Measurements from ENCODE around the gene ADAMTS14.

ADAMTS14 gene

DNA sequence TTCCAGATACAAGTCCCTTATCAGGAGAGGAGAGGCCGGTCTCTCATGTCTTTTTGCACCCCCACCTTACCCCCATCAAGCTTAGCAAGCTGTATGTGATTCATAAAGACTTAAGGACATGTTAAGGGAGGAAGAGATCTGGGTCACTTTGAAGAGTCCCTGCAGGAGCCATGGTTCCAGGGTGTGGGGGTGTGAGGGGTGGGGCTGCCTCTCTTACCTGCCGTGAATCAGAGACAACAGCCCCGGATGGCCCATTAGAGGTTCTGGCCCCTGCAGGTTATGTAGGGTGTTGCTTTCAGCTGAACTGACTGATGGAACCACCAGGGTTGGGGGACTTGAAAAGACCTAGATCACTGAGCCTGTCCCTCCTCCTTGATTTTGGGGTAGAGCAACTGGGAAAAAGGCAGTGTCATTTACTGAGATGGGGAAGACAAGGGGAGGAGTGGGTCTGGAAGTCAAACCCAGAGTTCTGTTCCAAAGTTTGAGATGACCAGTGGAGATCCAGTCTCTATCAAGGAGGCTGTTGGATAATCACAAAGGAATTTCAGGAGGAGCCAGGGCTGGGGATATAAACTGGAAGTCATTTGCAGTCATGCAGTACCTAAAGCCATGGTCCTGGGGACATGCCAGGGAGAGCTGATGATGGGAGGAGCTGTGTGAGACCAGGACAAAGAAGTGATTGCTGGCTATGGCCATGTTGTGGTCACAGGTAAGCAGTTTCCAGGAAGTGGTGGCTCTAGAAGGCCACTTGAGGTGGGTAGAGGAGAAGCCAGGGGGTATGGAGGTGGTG is 23.1 kb downstream of the ADAMTS14 start:
- peak; percentile 64 for DNase-seq (ENCODE audit: low read depth)

DNA sequence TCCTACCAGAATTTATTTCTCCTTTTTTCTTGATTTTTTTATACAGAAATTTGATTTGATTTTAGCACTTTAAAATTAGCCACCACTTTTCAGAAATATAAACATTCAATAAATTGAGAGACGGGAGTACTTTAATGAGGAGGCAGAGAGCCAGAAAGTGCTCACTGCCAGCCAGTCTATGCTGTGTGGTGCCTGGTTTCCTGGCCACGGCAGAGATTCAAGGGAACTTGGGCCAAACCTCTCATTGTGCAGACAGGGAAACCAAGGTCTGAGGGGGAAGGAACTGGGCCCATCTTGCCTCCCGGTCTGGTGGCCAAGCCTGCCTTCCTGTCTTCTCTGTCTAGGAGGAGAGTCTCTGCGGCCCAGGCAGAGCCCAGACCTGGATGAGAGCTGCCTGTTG is 25.9 kb downstream of the ADAMTS14 start:
- no peak for DNase-seq (ENCODE audit: low read depth)

DNA sequence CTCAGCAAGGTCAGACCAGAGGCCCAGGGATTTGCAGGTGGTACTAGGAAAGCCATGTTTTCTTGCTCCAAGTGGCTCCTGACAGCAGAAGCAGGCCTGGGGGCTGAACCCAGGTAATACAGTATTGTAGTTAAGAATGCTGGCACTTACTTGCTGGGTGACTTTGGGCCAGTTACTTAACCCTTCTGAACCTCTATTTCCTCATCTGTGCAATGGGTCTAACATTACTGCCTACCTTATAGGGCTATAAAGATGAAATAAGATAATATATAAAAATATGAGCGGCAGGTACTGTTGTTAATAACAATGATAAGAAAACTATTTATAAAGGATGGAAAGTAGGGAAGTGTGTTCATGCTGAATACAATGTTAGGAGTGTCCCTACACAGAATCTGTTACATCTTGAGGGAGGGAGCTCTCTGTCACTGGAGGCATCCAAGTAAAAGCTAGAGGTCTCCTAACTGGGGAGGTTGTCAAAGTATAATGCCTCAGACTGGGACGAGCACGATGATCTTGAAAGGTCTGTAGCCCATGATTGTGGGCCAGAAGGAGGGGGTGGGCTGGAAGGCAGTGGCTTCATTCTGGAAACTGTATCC is 26.9 kb downstream of the ADAMTS14 start:
- DNase-seq (ENCODE audit: low read depth): no peak

DNA sequence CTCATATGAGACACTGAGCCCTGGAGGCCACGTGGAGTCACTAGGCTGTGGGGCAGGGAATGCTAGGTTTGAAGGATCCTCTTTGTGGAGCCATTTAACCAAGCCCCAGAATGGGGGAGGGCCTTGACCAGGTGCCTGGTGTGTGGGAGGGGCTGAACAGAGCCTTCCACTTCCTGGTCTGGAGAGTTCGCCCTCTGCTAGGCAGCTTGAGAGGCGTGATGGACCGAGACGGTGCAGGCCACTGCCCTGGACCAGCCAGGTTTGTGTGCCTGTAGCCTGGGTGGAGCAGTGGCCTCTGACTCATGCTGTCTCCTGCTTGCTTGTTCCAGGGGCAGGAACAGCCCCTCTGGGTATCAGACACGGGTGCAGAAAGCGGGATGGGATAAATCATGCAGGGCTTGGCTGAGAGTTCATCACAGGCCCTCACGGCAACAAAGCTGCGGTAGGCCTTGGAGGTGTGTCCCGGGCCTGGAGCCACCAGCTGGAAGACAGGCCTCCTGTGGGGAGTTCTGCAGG is 27.4 kb downstream of the ADAMTS14 start:
- peak; percentile 22 for DNase-seq (ENCODE audit: low read depth)

DNA sequence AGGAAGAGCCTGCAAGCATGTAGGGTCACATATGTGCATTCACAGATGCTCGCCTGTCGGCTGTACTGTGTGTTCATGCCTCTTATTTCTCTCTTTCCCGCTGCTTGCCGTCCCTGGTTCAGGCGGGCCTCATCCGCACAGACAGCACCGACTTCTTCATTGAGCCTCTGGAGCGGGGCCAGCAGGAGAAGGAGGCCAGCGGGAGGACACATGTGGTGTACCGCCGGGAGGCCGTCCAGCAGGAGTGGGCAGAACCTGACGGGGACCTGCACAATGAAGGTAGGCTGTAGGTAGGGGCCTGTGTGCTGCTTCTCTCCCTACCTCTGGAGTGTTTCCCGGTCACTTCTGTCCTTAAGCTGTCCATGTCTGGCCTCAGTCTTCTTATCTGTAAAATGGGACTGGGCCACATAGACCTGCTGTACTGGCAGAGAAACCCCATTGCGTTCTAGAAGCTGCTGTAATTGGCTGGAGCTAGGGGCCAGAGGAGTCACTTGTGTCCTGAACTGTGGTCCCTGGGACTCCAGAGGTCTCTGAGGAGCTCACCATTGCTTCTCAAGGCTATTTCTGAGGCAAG is 30.0 kb downstream of the ADAMTS14 start:
- DNase-seq (ENCODE audit: low read depth): no peak

DNA sequence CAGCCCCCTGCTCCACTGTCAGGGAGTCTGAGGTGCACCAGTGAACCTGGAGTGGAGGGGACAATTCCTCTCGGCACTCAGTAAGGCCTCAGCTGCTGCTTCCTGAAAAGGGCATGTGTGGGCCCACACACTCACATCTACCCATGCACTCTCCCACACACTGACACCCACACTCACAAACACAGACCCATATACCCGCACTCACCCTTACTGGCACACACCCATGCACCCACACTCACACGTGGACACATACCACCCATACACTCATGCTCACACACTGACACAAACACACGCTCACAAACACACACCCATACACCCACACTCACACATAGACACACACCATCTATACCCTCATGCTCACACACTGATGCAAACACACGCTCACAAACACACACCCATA is 31.9 kb downstream of the ADAMTS14 start:
- no peak for DNase-seq (ENCODE audit: low read depth)

DNA sequence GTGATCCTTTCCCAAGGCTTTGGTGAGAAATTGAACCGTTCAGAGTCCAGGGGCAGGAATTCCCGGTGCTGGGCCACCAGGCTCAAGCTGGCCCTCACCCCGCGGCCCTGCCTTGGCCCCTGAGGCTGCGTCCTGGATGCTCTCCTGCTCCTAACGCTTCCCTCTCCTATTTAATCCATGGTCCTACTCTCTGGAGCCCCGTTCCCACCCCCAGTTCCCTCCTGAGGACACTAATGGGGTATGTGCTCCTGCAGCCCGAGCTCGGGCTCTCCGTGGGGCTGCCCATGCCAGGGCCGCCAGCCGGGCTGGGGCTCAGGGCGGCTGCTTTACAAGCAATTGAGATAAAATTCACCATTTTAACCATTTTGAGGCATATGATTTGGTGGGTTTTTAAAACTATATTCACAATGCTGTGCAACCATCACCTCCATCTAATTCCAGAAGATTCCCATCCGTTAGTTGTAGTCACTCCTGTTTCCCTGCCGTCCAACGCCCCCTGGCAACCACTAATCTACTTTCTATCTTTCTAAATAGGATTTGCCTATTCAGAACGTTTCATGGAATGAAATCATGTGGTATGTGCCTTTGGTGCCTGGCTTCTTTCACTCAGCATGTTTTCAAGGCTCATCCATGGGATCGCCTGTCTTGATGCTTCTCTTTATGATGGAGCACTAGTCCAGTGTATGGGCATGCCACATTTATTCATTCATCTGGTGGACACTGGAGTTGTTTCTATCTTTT is 33.0 kb downstream of the ADAMTS14 start:
- DNase-seq (ENCODE audit: low read depth): no peak

DNA sequence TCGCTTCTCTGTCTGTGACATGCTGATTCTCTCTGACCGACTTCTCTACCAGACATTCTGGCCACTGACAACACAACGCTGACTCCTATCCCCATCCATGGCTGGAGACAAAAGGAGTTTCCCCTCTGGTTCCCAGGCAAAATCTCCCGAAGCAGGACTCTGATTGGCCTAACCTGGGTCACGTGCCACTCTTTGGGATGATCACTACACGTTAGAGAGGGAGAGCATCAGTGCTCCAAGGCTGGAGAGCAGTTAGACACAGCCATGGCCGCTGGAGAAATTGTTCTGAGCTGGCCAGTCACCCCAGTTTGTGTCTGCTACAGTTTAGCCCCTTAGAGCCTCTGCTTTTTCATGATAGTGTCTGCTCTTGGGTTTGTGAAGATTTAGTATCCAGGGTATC is 38.9 kb downstream of the ADAMTS14 start:
- DNase-seq (ENCODE audit: low read depth): no peak

DNA sequence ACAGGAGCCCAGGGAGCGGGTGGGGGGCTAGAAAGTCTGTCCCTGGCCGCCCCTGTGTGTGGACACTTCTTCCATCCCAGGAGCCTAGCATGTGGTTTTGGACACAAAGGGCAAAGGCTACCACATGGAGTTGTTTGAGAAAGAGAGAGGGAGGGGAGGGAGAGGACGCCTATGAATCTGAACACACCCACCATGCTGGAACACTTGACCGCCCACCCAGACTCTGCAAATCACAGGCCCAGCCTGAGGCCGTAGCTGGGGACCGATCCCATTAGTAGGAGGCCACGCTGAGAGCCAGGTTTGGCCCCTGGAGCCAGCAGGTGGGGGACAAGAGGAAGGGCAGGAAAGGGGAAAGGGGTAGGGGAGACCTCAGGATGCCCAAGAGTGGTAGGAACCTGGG is 39.6 kb downstream of the ADAMTS14 start:
- DNase-seq (ENCODE audit: low read depth): no peak

DNA sequence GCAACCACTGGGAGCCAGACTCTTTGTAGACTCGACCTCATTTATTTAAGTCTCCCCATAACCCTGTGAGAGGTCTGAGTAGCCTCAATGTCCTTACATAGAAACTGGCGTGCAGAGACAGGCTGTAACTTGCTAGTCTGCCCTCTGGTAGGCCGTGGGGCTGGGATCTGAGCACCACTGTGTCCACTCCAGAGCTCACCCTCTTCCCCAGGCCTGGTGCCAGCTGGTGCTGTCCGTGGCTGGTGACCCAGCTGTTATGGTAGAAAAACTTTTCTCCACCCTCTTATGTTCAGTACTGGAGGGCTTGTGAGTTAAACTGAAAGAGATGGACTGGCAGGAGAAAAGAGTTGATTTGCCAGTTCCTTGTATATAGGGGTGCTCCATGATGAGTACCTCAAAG is 41.9 kb downstream of the ADAMTS14 start:
- DNase-seq (ENCODE audit: low read depth): no peak

DNA sequence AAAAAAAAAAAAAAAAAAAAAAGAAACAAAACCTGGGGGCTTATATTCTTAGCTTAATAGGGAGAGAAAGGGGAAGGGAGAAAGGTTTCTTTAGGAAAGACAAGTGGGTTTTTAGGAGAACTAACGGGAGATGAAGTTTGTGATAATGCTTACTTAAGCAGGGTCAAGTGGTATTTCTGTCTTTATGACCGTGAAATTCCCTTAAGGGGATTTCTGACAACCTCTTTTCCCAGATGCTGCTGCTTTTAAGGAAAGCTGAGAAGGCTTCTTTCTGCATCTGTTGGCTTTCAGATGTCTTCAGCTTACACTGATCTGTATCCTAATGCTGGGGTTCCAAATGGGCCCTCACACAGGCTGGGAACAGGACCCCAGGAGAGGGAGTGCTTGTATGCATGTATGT is 42.6 kb downstream of the ADAMTS14 start:
- DNase-seq (ENCODE audit: low read depth): peak; percentile 31

DNA sequence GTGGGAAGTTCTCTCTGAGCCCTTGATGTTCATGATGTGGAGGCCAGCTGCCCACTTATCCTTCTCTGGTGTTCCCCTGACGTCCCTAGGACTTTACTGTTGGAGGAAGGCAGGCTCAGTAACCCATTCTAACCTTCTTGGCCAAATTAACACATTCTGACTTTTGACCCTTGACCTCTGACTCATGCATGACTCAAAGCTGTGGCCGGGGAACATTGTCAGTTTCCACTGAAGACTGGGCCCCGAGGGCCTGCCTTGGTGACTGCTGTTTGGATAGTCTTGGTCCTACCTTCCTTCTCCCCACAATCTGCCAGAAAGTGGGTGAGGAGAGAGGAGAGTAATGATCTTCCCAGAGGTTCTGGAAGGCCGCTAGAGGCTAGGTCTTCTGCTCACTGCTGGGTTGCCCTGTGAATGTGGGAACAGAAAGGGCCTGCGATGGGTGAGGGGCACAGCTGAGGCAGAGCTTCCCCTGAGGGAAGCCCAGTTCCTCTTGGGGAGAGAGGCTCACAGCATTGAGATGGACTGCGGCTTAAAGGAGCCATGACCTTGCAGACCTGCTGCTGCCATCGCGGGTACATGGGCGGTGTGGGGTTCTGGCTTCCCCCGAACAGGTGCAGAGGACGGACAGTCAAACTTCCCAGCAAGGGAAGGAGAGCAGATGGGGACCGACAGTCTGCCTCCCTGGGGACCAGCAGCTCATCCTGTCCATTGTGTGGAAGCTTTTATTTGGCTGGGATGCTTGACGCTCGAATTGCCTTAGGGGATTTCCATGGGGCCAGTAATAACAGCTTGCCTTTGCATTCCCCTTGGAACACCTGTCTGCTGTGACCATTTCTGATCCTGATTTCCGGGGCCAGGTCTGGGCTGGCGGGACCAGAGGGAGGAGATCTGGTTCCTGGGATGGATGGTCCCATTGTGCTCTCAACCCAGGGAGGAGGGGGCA is 43.8 kb downstream of the ADAMTS14 start:
- DNase-seq (ENCODE audit: low read depth): peak; percentile 68

DNA sequence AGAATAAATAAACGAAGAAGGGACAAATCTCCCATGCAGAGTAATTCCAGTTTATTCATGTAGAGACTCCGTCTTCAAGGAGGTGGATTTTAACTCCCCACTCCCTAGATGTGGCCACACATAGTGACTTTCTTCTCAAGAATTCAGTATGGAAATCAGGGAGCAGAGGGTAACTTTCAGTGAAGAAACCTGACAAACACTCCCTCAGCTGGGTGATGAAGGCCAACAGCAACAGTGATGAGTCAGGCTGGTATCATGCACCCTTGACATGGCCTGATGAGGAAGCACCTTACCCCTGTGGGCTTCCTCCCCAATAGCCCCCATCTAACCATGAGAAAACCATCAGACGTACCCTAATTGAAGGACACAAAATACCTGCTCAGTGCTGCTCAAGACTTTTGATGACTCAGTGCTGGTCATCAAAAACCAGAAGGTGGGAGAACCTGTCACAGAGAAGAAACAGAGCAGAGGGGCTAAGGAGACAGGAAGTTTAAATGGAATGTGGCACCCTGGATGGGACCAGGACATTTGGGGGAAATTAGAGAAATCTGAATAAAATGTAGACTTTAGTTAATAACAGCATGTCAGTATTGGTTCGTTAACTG is 50.6 kb downstream of the ADAMTS14 start:
- peak; percentile 83 for DNase-seq (ENCODE audit: low read depth)

DNA sequence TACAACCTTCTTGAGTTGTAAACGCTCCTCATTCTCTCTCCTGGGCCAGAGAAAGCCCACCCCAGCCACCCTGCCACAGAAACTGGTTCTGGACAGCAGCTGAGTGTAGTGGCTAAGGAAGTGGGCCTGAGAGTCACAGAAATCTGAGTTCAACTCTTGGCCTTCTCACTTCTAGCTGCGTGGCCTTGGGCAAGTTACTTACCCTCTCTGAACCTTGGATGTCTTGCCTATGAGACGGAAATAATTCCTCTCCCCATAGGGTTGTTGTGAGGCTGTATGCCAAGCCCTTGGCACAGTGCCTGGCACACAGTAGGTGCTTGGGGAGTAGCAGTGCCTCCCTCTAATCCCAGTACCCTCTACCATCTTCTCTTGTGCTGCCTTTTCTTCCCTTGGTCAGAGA is 51.5 kb downstream of the ADAMTS14 start:
- no peak for DNase-seq (ENCODE audit: low read depth)

DNA sequence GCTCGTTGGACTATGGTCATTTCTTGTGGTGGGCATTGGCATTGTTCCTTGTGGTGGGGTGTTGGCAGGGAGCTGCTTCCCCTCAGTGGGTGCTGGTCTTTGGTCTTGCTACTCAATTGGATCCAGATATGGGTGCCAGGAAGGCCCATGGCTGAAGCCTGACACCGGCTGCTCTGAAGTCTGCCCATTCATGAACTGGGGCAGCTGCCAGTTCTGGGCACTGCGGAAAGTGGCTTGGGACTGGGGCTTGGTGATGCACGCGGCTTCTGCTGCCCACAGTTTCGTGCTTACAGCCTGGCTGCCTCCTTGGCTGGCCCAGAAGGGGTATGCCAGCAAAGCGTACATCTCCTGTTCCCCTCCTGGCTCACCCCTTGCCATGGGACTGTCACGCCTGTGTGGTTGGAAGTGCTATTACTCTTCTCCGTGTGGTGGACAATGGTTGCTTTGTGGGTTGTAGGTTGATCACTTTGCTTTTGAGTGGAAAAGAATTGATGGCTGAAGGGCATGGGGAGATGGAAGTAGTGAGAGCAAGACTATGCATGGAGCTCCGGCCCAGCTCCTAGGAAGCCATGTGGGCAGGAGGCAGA is 54.7 kb downstream of the ADAMTS14 start:
- no peak for DNase-seq (ENCODE audit: low read depth)

DNA sequence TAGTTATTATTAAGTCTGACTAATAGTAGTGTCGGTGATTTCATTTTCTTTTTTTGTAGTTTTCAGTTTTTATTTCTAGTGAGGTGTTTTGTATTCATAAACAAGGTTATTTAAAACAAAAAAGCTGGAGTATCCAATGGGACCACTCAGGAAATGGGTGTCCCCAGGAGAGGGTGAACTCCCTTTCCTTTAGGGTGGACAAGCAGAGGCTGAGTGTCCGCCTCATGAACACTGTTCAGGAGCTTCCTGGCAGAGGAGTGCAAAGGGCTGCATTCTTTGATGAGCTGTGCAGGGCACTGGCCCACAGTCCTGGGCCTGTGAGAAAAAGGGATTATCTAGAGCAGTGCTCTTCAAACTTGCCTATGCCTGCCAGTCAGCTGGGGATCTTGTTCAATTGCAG is 56.0 kb downstream of the ADAMTS14 start:
- no peak for DNase-seq (ENCODE audit: low read depth)

DNA sequence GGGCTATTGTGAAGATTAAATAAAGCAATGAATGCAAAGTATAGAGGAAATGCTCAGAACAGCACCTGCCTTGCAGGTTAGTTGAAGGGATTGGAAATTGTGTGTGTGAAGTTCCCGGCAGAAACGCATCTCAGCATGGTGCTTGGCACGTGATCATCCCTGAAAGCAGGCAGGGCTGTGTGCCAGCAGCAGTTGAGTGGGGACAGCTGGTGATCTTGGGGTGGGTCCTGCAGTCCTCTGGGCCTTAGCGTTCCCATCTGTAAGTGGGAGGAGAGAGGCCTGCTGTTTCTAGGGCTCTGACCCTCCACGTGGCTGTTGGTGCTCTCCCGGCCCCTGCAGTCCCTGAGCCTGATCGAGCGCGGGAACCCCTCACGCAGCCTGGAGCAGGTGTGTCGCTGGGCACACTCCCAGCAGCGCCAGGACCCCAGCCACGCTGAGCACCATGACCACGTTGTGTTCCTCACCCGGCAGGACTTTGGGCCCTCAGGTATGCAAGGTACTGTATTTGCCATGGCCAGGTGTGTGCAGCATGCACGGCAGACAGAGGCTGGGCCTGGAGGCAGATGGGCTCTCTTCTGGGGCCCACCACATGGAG is 57.6 kb downstream of the ADAMTS14 start:
- no peak for DNase-seq (ENCODE audit: low read depth)

DNA sequence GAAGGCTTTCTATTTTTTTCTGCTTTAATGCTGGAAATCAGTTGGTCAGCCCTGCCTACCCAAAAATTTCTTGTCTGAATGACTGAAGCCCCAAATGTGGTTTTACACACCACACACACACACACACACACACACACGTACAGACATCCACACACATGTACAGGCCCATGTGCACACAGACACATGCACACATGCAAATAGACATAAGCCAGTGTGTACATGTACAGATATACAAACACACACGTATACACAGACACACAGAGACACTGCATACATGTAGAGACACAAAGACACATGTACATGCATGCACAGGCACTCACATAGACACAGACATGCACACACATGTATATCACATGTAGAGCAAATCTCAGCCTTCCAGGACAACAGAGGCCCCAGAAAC is 58.6 kb downstream of the ADAMTS14 start:
- no peak for DNase-seq (ENCODE audit: low read depth)

DNA sequence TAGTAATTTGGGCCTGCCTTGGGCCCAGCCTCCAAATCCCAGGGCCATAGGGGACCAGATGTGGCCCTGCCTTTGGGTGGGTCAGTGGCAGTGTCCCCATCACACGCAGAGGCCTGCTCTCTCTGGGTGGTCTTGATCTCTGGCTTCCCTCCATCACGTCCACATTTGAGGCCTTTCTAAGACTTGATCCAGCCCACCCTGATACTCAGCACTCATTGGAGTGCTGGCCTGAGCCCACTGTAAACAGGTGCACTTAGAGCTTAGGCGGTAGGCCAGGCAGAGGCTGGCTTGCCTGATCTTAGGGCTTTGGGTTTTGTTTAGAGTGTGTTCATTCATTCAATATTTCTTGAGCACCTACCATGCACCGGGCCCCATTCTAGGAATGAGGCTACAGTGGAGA is 60.3 kb downstream of the ADAMTS14 start:
- DNase-seq (ENCODE audit: low read depth): no peak

DNA sequence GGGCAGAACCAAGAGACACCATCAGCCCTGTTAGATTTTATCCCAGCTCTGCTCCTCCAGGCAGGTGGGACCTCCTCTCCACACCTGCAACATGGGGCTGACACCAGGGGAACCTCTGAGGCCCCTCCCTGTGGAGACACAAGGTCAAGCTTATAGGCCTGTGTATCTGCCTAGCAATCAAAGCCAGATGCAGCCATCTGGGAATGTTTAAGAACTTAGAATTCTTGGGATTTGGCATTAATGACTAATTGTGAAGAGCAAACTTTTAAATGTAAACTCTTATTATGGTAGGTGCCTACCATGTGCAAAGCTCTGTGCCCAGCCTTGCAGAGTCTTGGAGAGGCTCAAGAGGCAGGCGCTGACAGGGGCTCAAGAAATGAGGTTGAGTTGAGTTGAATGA is 60.7 kb downstream of the ADAMTS14 start:
- peak; percentile 64 for DNase-seq (ENCODE audit: low read depth)
